ENCODE results near the gene FOCAD.

- TF ChIP-seq CTCF (IDR thresholded peaks at IDR 0.05): no peak
- no peak for TF ChIP-seq POLR2AphosphoS5 (IDR thresholded peaks at IDR 0.05)
Measured at GRCh38 chr9:20784196-20784595, 100.1 kb downstream of the FOCAD start.

Measured in prostate gland (tissue), 2 donors.